ENCODE measurements around the gene TSPO. TPM values are rescaled to one million over a fixed set of nuclear protein-coding genes. Genes with fewer than 3 reads are reported as not detected.

The TSPO gene
- total and polyA plus RNA-seq, 2 experiments from 2014 or later, result 34.6 to 44.7 TPM

DNA sequence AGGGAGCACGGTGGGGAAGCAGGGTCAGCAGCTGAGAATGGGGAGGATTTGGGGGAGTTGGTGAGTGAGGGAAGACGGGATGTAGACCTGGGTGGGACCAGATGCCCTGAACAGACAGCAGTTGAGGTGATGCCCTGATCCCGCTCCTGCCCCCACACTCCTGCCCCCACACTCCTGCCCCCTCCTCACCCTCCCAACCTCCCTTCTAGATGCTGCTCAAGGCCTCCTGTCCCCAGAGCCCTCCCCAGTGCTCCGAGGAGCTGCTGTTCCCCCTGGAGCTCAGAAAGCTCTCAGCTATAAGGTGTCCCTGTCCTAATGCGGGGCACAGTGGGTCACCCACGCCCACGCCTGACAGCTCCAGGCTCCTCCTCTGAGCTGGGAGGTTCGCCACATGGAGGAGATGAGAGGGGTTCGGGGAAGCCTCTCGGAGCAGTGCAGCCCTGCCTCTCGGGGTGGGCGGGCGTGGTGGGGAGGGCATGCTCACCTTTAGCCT, 60.6 kb downstream of the TSPO start:
- no peaks in the 10 kb centered on the region for H3K36me3 Mint-ChIP-seq (ENCODE audit: low read depth)
- ATAC-seq (no peak), DNase-seq (ENCODE audit: low spot score) (no peak)
- Histone ChIP-seq H3K27me3 (ENCODE audit: insufficient read depth) (no peaks in the 10 kb centered on the region), H3K27ac (ENCODE audit: low read depth) (no peak overlapping the region), H3K79me2 (replicated peaks; ENCODE audit: insufficient read depth) (no peaks in the 10 kb centered on the region), H2AFZ (no peak overlapping the region), H3K4me1 (ENCODE audit: insufficient read depth) (peaks cover 4% of the 10 kb centered on the region; the same call in 1 of the 2 replicates), H3K4me2 (no peak overlapping the region), H3F3A (replicated peaks; ENCODE audit: low read depth) (0 out of 2 replicates have a peak, but pooled peaks cover 4% of the 10 kb centered on the region), H4K20me1 (replicated peaks; ENCODE audit: insufficient read depth) (no peaks in the 10 kb centered on the region), H3K36me3 (ENCODE audit: insufficient read depth) (no peaks in the 10 kb centered on the region), H3K9me2 (ENCODE audit: insufficient read depth) (no peaks in the 10 kb centered on the region), H3K4me3 (no peak overlapping the region)
- peaks cover 10% of the 10 kb centered on the region for H3K4me1 Mint-ChIP-seq
- H3K27ac Mint-ChIP-seq, result no peak overlapping the region
- TF ChIP-seq, protein P1, sequence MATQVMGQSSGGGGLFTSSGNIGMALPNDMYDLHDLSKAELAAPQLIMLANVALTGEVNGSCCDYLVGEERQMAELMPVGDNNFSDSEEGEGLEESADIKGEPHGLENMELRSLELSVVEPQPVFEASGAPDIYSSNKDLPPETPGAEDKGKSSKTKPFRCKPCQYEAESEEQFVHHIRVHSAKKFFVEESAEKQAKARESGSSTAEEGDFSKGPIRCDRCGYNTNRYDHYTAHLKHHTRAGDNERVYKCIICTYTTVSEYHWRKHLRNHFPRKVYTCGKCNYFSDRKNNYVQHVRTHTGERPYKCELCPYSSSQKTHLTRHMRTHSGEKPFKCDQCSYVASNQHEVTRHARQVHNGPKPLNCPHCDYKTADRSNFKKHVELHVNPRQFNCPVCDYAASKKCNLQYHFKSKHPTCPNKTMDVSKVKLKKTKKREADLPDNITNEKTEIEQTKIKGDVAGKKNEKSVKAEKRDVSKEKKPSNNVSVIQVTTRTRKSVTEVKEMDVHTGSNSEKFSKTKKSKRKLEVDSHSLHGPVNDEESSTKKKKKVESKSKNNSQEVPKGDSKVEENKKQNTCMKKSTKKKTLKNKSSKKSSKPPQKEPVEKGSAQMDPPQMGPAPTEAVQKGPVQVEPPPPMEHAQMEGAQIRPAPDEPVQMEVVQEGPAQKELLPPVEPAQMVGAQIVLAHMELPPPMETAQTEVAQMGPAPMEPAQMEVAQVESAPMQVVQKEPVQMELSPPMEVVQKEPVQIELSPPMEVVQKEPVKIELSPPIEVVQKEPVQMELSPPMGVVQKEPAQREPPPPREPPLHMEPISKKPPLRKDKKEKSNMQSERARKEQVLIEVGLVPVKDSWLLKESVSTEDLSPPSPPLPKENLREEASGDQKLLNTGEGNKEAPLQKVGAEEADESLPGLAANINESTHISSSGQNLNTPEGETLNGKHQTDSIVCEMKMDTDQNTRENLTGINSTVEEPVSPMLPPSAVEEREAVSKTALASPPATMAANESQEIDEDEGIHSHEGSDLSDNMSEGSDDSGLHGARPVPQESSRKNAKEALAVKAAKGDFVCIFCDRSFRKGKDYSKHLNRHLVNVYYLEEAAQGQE (IDR thresholded peaks at IDR 0.05; ENCODE audit: unreplicated experiment), result no peak
- no peaks in the 10 kb centered on the region for H3K9me3 Mint-ChIP-seq
- peaks cover 17% of the 10 kb centered on the region for H3K27me3 Mint-ChIP-seq (ENCODE audit: insufficient read depth, low read depth, poor library complexity)
- no peak overlapping the region for H3K4me3 Mint-ChIP-seq

DNA sequence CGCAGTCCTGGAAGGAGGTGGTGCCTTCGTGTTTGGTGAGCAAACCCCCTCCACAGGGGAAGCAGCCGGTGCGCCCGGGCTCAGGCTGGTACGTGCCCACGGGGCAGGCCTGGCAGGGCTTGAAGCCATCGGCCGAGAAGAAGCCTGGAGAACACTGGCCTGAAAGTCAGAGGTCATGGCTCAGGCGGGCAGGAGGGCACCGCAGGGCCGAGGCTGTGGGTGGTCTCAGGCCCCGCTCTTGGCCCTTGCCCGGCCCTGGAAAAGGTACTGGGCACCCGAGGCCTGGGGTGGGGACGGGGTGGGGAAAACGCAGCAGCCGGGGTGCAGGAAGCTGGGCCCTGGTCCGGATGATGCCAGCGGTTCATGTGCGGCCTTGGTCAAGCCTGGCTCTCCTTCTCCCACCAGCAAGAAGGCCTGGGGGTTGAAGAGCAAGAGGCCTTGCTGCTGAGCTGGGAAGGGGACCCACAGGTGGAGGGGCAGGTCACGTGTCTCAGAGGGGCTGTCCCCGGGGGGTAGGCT, 61.1 kb downstream of the TSPO start:
- no peak for TF ChIP-seq EZH2phosphoT487 (IDR thresholded peaks at IDR 0.05; ENCODE audit: unreplicated experiment)
- TF ChIP-seq, protein P2, sequence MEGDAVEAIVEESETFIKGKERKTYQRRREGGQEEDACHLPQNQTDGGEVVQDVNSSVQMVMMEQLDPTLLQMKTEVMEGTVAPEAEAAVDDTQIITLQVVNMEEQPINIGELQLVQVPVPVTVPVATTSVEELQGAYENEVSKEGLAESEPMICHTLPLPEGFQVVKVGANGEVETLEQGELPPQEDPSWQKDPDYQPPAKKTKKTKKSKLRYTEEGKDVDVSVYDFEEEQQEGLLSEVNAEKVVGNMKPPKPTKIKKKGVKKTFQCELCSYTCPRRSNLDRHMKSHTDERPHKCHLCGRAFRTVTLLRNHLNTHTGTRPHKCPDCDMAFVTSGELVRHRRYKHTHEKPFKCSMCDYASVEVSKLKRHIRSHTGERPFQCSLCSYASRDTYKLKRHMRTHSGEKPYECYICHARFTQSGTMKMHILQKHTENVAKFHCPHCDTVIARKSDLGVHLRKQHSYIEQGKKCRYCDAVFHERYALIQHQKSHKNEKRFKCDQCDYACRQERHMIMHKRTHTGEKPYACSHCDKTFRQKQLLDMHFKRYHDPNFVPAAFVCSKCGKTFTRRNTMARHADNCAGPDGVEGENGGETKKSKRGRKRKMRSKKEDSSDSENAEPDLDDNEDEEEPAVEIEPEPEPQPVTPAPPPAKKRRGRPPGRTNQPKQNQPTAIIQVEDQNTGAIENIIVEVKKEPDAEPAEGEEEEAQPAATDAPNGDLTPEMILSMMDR (conservative IDR thresholded peaks at IDR 0.05; ENCODE audit: low read depth in 2 of 2), result no peak
- TF ChIP-seq, protein P1 (IDR thresholded peaks at IDR 0.05; ENCODE audit: unreplicated experiment), result no peak
- TF ChIP-seq ZNF331 (CRISPR knock-in tag; IDR thresholded peaks at IDR 0.05; ENCODE audit: low read depth), result no peak
- TF ChIP-seq, protein P3, sequence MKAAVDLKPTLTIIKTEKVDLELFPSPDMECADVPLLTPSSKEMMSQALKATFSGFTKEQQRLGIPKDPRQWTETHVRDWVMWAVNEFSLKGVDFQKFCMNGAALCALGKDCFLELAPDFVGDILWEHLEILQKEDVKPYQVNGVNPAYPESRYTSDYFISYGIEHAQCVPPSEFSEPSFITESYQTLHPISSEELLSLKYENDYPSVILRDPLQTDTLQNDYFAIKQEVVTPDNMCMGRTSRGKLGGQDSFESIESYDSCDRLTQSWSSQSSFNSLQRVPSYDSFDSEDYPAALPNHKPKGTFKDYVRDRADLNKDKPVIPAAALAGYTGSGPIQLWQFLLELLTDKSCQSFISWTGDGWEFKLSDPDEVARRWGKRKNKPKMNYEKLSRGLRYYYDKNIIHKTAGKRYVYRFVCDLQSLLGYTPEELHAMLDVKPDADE (IDR thresholded peaks at IDR 0.05), result no peak
- no peak for TF ChIP-seq JUNB (IDR thresholded peaks at IDR 0.05; ENCODE audit: unreplicated experiment)
- TF ChIP-seq EZH2 (IDR thresholded peaks at IDR 0.05; ENCODE audit: low read depth, unreplicated experiment), result no peak
- TF ChIP-seq NANOG (IDR thresholded peaks at IDR 0.05; ENCODE audit: borderline replicate concordance), result no peak
- no peak for TF ChIP-seq STAT1 (IDR thresholded peaks at IDR 0.05; ENCODE audit: unreplicated experiment)
- no peak for TF ChIP-seq POLR2AphosphoS5 (IDR thresholded peaks at IDR 0.05; ENCODE audit: low read depth)
- H3K9me2 ChIP-seq (ENCODE audit: insufficient read depth), result no peaks in the 10 kb centered on the region
- Mint-ChIP-seq H3K27ac (no peak overlapping the region), H3K9me3 (no peaks in the 10 kb centered on the region), H3K4me1 (peaks cover 15% of the 10 kb centered on the region), H3K27me3 (ENCODE audit: insufficient read depth, low read depth, poor library complexity) (peaks cover 21% of the 10 kb centered on the region), H3K36me3 (ENCODE audit: low read depth) (no peaks in the 10 kb centered on the region; the same call in 2 of the 3 replicates), H3K4me3 (no peak overlapping the region)
- no peaks in the 10 kb centered on the region for H3K27me3 ChIP-seq (ENCODE audit: insufficient read depth)
- H3K4me3 ChIP-seq, result no peak overlapping the region
- H2AFZ ChIP-seq, result no peak overlapping the region
- no peak overlapping the region for H3K27ac ChIP-seq (ENCODE audit: low read depth)
- H3K36me3 ChIP-seq (ENCODE audit: insufficient read depth), result no peaks in the 10 kb centered on the region
- H4K20me1 ChIP-seq (replicated peaks; ENCODE audit: insufficient read depth), result no peaks in the 10 kb centered on the region
- peaks cover 4% of the 10 kb centered on the region; the same call in 1 of the 2 replicates for H3K4me1 ChIP-seq (ENCODE audit: insufficient read depth)
- 0 out of 2 replicates have a peak, but pooled peaks cover 4% of the 10 kb centered on the region for H3F3A ChIP-seq (replicated peaks; ENCODE audit: low read depth)
- no peaks in the 10 kb centered on the region for H3K79me2 ChIP-seq (replicated peaks; ENCODE audit: insufficient read depth)
- DNase-seq (ENCODE audit: low spot score) (no peak), ATAC-seq (no peak)
- no peak overlapping the region for H3K4me2 ChIP-seq
